Endothelial cell of umbilical vein (primary cell): ENCODE results near the gene SLC4A4. TPM values are rescaled to one million over a fixed set of nuclear protein-coding genes. Genes with fewer than 3 reads are reported as not detected.

ENCODE experiments used
- BruUV-seq: library from RNA; stranded (reverse); fragments of 400-500 nt; replicated peaks from 2 replicates; lab custom pipeline; 2021; lab: Mats Ljungman, UMichigan
- CTCF ChIA-PET: fragments of 300-600, 350-600 bp; sonication (Branson Sonifier 250); formaldehyde crosslinking; loops from one replicate; lab custom pipeline; 2021; ENCODE audit warnings: antibody characterized with exemption, inconsistent platforms; lab: Charles Lee
- POLR2A ChIA-PET: fragments of 300-600, 350-600 bp; sonication (Branson Sonifier 250); formaldehyde crosslinking; loops from one replicate; lab custom pipeline; 2021; ENCODE audit warnings: antibody characterized with exemption, inconsistent platforms; lab: Charles Lee
- DNase-seq: peaks from one replicate; pipeline ENCODE4 v3.0.0-alpha.2; 2011; ENCODE audit warnings: low read depth, low spot score
- FAIRE-seq: peaks from 2 replicates; lab custom pipeline; 2011; peaks lifted over from hg19 to GRCh38; lab: Jason Lieb, UNC
- H2AFZ ChIP-seq: 2 replicates; pipeline ENCODE4 v1.6.0; 2012; ENCODE audit warnings: low read depth, low read length, control low read depth, inconsistent platforms
- H3K27ac ChIP-seq: 2 replicates; pipeline ENCODE4 v1.5.1; 2011; ENCODE audit warnings: low read depth, mild to moderate bottlenecking, control low read depth, low read length, moderate library complexity; ENCODE audit not compliant: insufficient read depth
- H3K27me3 ChIP-seq, 2 experiments: 2 replicates each; pipeline versions ENCODE4 v1.6.0 to v1.6.1; 2011; ENCODE audit warnings: low read length in 2 of 2, mixed read lengths in 1 of 2; ENCODE audit not compliant: control insufficient read depth in 2 of 2, insufficient read depth in 2 of 2
- H3K36me3 ChIP-seq, 2 experiments: 2 replicates in 1 of 2; 3 replicates in 1 of 2; pipeline ENCODE4 v1.5.1; 2011; ENCODE audit warnings: low read length in 2 of 2, mild to moderate bottlenecking in 1 of 2, moderate library complexity in 1 of 2; ENCODE audit not compliant: control insufficient read depth in 2 of 2, insufficient read depth in 2 of 2; ENCODE audit errors: extremely low read depth in 1 of 2
- H3K4me1 ChIP-seq: 3 replicates; pipeline ENCODE4 v1.5.1; 2011; ENCODE audit warnings: mild to moderate bottlenecking, low read length; ENCODE audit not compliant: control insufficient read depth, insufficient read depth; ENCODE audit errors: extremely low read depth
- H3K4me2 ChIP-seq: 2 replicates; pipeline ENCODE4 v1.6.1; 2011; ENCODE audit warnings: low read length, control low read depth, mixed read lengths; ENCODE audit not compliant: insufficient read depth
- H3K4me3 ChIP-seq, 3 experiments: fragments of 200-600 bp in 1 of 3; sonication (generic), shearing (Covaris generic) in 1 of 3; replicated peaks in 1 of 3; 2 replicates each; pipeline ENCODE4 v1.5.1; 2011 to 2016; ENCODE audit warnings: control low read depth in 3 of 3, low read length in 3 of 3, mild to moderate bottlenecking in 2 of 3, inconsistent platforms in 1 of 3, low read depth in 1 of 3, moderate library complexity in 1 of 3; ENCODE audit not compliant: insufficient read depth in 1 of 3
- H3K79me2 ChIP-seq: 2 replicates; pipeline ENCODE4 v1.6.0; 2012; ENCODE audit warnings: low read length, inconsistent platforms; ENCODE audit not compliant: control insufficient read depth, insufficient read depth
- H3K9ac ChIP-seq: replicated peaks from 2 replicates; pipeline ENCODE3; 2011; ENCODE audit warnings: low read length, control low read depth; ENCODE audit not compliant: insufficient read depth; ENCODE audit errors: extremely low read depth
- H3K9me1 ChIP-seq: replicated peaks from 3 replicates; pipeline ENCODE4 v1.6.0; 2011; ENCODE audit warnings: mild to moderate bottlenecking, low read length; ENCODE audit not compliant: control insufficient read depth, insufficient read depth; ENCODE audit errors: extremely low read depth
- H3K9me3 ChIP-seq: replicated peaks from 2 replicates; pipeline ENCODE4 v1.5.1; 2012; ENCODE audit warnings: low read length, inconsistent platforms; ENCODE audit not compliant: control insufficient read depth, insufficient read depth
- H4K20me1 ChIP-seq: replicated peaks from 2 replicates; pipeline ENCODE3; 2011; ENCODE audit warnings: mild to moderate bottlenecking, low read length; ENCODE audit not compliant: control insufficient read depth, insufficient read depth; ENCODE audit errors: extremely low read depth
- EZH2 ChIP-seq: IDR thresholded peaks from 2 replicates; pipeline ENCODE4 v1.6.1; 2012; ENCODE audit warnings: borderline replicate concordance, low read depth, mild to moderate bottlenecking, moderate library complexity, low read length, inconsistent platforms; ENCODE audit not compliant: severe bottlenecking
- FOS ChIP-seq: IDR thresholded peaks from 2 replicates; pipeline ENCODE4 v1.6.1; 2011; ENCODE audit warnings: mild to moderate bottlenecking, low read length, moderate library complexity, borderline replicate concordance; ENCODE audit not compliant: insufficient read depth
- GATA2 ChIP-seq: IDR thresholded peaks from 2 replicates; pipeline ENCODE4 v1.7.0; 2011; ENCODE audit warnings: low read depth, mild to moderate bottlenecking, moderate library complexity, mixed read lengths, low read length; ENCODE audit not compliant: insufficient read length, insufficient read depth
- JUN ChIP-seq: IDR thresholded peaks from 2 replicates; pipeline ENCODE4 v1.6.1; 2011; ENCODE audit warnings: borderline replicate concordance, low read depth; ENCODE audit not compliant: insufficient read length, insufficient read depth
- MYC ChIP-seq: IDR thresholded peaks from one replicate; pipeline ENCODE4 v1.6.1; 2011; ENCODE audit warnings: mild to moderate bottlenecking, low read depth, low read length
- POLR2A ChIP-seq: IDR thresholded peaks from 2 replicates; pipeline ENCODE4 v1.6.1; 2012; ENCODE audit warnings: low read depth, mild to moderate bottlenecking, control low read depth, low read length
- POLR2AphosphoS5 ChIP-seq: IDR thresholded peaks from 2 replicates; pipeline ENCODE4 v1.6.1; 2012; ENCODE audit warnings: low read depth, mild to moderate bottlenecking, control low read depth, low read length, moderate library complexity; ENCODE audit not compliant: insufficient read depth
- dilution Hi-C: fragments of 300-500 bp; cut with MboI; formaldehyde crosslinking; loops from one replicate; pipeline ENCODE4 v1.15.0; 2019; ENCODE audit warnings: low sequenced_read_pairs; ENCODE audit not compliant: extremely low pct_ligation_motif_present
- intact Hi-C: fragments of 100-400 bp; cut with micrococcal nuclease; formaldehyde crosslinking; loops from one replicate; pipeline ENCODE4 v1.10.0; 2022
- polyA plus RNA-seq, 4 experiments: library from polyadenylated mRNA; depleted of rRNA in 3 of 4; stranded (reverse) in 3 of 4; unstranded in 1 of 4; fragments of >200 nt; gene quantifications; 2 replicates each; pipeline versions ENCODE4 v1.2.1 to v1.2.3, GENCODE V29; 2011 to 2012; ENCODE audit warnings: missing spikeins in 1 of 4
- total RNA-seq: library from RNA; stranded (reverse); gene quantifications from 2 replicates; pipeline ENCODE4 v1.2.3, GENCODE V29; 2021
- TF ChIP-seq, protein P1 (sequence below), 2 donors: IDR thresholded peaks; 1 replicate in 1 of 2; 2 replicates in 1 of 2; pipeline ENCODE4 v1.5.1; 2011; ENCODE audit warnings: low read length in 2 of 2, mild to moderate bottlenecking in 2 of 2, moderate library complexity in 2 of 2, control low read depth in 1 of 2, inconsistent platforms in 1 of 2, low read depth in 1 of 2; ENCODE audit not compliant: insufficient read depth in 1 of 2; ENCODE audit errors: extremely low read depth in 1 of 2
- TF ChIP-seq, protein P2 (sequence below): IDR thresholded peaks from 2 replicates; pipeline ENCODE4 v1.6.1; 2011; ENCODE audit not compliant: insufficient read depth, insufficient read length

SLC4A4 gene
- total and polyA plus RNA-seq, 2 donors (not counting 3 experiments of a cell fraction or from before 2014, with no cell fraction given): not detected

DNA sequence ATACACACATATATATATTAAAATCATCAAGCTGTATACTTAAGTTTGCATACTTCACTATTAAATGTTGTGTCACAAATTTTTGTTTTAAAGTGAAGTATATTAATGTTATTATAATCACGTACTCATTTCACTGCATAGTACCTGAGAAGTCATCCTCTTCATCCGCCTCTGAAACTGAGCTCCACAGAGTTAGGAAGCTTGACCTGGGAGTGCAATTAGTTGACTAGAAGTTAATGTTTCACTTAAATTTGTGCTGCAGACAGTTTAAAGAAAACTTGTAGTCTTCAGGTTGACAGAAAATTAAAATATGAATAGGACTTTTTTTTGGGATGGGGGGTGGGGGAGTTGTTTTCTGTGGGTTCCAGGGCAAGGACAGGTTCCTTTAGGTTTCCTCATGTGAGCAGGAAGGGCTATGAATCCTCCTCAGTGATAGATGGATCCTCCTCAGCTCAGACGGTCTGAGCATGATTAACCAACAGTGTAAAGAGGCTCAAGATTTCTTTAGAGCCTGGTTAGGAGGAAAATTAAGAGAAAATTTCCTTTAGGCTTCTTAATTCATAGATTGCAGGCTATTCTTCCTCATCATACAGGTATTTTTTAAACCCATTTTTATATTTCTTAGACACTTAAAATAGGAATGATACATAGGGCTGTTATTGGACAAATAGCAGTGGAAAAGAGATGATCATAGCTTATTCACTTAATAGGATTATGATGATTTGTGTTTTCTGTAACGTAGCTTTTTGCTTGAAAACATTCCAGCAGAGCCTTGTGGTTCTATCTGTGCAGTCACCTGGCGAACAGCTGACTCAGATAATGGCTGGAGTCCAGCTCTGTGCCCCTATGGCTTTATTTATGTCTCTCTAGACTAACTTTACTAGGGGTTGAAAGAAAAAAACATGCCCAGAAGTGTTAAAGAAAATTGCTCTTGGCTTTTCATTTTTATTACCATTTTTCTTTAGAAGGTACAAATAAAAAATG is 102.7 kb downstream of the SLC4A4 start:
- H3K79me2 ChIP-seq: no peaks in the 10 kb centered on the region
- DNase-seq: no peak
- no peaks in the 10 kb centered on the region for H3K36me3 ChIP-seq
- no peak for TF ChIP-seq EZH2
- TF ChIP-seq MYC: no peak
- TF ChIP-seq, protein P1, sequence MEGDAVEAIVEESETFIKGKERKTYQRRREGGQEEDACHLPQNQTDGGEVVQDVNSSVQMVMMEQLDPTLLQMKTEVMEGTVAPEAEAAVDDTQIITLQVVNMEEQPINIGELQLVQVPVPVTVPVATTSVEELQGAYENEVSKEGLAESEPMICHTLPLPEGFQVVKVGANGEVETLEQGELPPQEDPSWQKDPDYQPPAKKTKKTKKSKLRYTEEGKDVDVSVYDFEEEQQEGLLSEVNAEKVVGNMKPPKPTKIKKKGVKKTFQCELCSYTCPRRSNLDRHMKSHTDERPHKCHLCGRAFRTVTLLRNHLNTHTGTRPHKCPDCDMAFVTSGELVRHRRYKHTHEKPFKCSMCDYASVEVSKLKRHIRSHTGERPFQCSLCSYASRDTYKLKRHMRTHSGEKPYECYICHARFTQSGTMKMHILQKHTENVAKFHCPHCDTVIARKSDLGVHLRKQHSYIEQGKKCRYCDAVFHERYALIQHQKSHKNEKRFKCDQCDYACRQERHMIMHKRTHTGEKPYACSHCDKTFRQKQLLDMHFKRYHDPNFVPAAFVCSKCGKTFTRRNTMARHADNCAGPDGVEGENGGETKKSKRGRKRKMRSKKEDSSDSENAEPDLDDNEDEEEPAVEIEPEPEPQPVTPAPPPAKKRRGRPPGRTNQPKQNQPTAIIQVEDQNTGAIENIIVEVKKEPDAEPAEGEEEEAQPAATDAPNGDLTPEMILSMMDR (IDR thresholded peaks at IDR 0.05; ENCODE audit: extremely low read depth in 1 of 2, insufficient read depth in 1 of 2, low read depth in 1 of 2, low read length in 2 of 2): no peak
- TF ChIP-seq FOS: no peak
- no peak for TF ChIP-seq POLR2A
- no peak for TF ChIP-seq JUN
- TF ChIP-seq POLR2AphosphoS5: no peak
- TF ChIP-seq, protein P2, sequence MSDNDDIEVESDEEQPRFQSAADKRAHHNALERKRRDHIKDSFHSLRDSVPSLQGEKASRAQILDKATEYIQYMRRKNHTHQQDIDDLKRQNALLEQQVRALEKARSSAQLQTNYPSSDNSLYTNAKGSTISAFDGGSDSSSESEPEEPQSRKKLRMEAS: no peak
- no peak for TF ChIP-seq GATA2
- no peak for FAIRE-seq
- intact Hi-C loops: no loop called here
- H3K9me3 ChIP-seq: no peaks in the 10 kb centered on the region
- no peak overlapping the region for H3K27ac ChIP-seq
- dilution Hi-C loops: no loop called here
- no peak overlapping the region for H2AFZ ChIP-seq
- no peaks in the 10 kb centered on the region for H3K27me3 ChIP-seq
- no peaks in the 10 kb centered on the region for H3K9me1 ChIP-seq
- BruUV-seq: no TSS peak
- POLR2A ChIA-PET: no interaction called here
- CTCF ChIA-PET: no interaction called here
- no peaks in the 10 kb centered on the region for H4K20me1 ChIP-seq
- no peaks in the 10 kb centered on the region for H3K4me1 ChIP-seq
- no peak overlapping the region for H3K9ac ChIP-seq
- H3K4me3 ChIP-seq: no peak overlapping the region
- no peak overlapping the region for H3K4me2 ChIP-seq
